Mucosa of descending colon (tissue), 3 donors: ENCODE data around the gene PDILT. TPM values are rescaled to one million over a fixed set of nuclear protein-coding genes. Genes with fewer than 3 reads are reported as not detected.

Experiments used
- ATAC-seq: fragments of 200-7000 bp; cut with Tn5 transposase; one replicate; pipeline ENCODE4 v1.9.1; 2020; ENCODE audit warnings: mild to moderate bottlenecking, moderate library complexity
- DNase-seq, 3 donors: peaks; one replicate each; pipeline ENCODE4 v3.0.0-alpha.2; 2020
- H3K36me3 ChIP-seq: fragments of 200-600 bp; one replicate; pipeline ENCODE4 v1.8.0; 2021; ENCODE audit warnings: low read depth, mild to moderate bottlenecking
- H3K4me1 ChIP-seq: fragments of 200-600 bp; one replicate; pipeline ENCODE4 v1.8.0; 2021; ENCODE audit warnings: low read depth, mild to moderate bottlenecking
- H3K4me3 ChIP-seq: fragments of 200-600 bp; one replicate; pipeline ENCODE4 v1.8.0; 2021; ENCODE audit warnings: mild to moderate bottlenecking
- H3K9me3 ChIP-seq: fragments of 200-600 bp; one replicate; pipeline ENCODE4 v1.8.0; 2021; ENCODE audit warnings: mild to moderate bottlenecking
- intact Hi-C, 2 donors: fragments of 100-400 bp; cut with DNase I in 1 of 2; cut with micrococcal nuclease in 1 of 2; formaldehyde crosslinking; loops; one replicate each; pipeline versions ENCODE4 v1.11.0 to v1.11.1; 2022; cut with DNase I, micrococcal nuclease
- total RNA-seq, 3 donors: library from RNA; stranded (reverse); fragmentation: NEBNext Ultra II Directional in 2 of 3; extraction: Animal tissue kit (Norgen Biotek cat#: 25700) in 2 of 3; gene quantifications; one replicate each; pipeline versions ENCODE4 v1.2.1 to v1.2.4, GENCODE V29; 2021 to 2023
- TF ChIP-seq, protein P1 (sequence below): fragments of 200-600 bp; IDR thresholded peaks from one replicate; pipeline ENCODE4 v1.8.0; 2022; ENCODE audit warnings: antibody characterized with exemption, mild to moderate bottlenecking
- donor health status: DM: no; HTN: no; CAD: no; lungs with moderate emphysema.
- donor health status: DM: no; HTN: no; CAD: no.
- donor health status: DM: no; HTN: yes; CAD: no.

Gene PDILT
- total RNA-seq, 3 donors from 2014 or later, result not detected

DNA sequence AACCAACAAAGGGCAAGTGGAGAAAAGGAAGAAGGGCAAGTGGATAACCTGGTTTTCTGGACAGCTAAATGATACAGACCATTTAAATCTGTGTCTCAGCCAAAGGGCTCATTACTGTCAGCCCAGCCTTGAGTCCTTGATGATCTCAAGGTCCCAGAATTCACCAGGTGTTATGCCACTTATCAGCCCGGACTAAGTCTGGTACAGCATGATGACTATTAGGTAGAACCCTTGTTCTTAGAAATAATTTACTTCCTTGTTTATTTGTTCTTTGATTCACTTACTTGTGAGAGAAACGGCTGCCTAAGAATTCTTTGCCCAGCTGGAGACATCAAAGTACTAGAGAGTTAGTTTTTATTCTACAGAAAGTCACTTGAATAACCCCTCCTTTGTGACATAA, 3.5 kb downstream of the PDILT start:
- intact Hi-C loops, result no loop called here
- ATAC-seq (no peak), DNase-seq (no peak)
- Histone ChIP-seq H3K4me1 (no peaks in the 10 kb centered on the region), H3K36me3 (no peaks in the 10 kb centered on the region), H3K9me3 (no peaks in the 10 kb centered on the region), H3K4me3 (no peak overlapping the region)
- TF ChIP-seq, protein P1, sequence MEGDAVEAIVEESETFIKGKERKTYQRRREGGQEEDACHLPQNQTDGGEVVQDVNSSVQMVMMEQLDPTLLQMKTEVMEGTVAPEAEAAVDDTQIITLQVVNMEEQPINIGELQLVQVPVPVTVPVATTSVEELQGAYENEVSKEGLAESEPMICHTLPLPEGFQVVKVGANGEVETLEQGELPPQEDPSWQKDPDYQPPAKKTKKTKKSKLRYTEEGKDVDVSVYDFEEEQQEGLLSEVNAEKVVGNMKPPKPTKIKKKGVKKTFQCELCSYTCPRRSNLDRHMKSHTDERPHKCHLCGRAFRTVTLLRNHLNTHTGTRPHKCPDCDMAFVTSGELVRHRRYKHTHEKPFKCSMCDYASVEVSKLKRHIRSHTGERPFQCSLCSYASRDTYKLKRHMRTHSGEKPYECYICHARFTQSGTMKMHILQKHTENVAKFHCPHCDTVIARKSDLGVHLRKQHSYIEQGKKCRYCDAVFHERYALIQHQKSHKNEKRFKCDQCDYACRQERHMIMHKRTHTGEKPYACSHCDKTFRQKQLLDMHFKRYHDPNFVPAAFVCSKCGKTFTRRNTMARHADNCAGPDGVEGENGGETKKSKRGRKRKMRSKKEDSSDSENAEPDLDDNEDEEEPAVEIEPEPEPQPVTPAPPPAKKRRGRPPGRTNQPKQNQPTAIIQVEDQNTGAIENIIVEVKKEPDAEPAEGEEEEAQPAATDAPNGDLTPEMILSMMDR, result no peak

DNA sequence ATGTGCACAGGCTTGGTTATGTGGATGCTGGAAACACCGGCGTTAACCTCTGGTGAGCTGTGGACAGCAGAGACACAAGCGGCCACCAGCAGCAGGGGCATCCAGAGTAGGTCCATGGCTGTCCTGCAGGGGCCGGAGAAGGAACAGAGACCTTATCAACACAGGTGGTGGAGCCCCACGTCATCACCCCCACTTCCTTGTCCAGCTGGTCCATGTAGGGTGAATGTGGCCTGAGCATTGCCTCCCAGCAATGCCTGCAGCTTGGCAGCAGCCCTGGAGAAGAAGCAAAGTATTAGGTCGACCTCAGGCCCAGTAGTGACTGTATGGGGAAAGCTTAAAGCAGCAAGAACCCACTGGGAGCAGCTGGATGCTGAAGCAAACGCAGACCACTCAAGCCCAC, 5.4 kb downstream of the PDILT start:
- H3K4me1 ChIP-seq, result no peaks in the 10 kb centered on the region
- ATAC-seq (no peak), DNase-seq (no peak)
- TF ChIP-seq, protein P1, result no peak
- no peaks in the 10 kb centered on the region for H3K36me3 ChIP-seq
- H3K9me3 ChIP-seq, result no peaks in the 10 kb centered on the region
- H3K4me3 ChIP-seq, result no peak overlapping the region
- intact Hi-C loops, result no loop called here

DNA sequence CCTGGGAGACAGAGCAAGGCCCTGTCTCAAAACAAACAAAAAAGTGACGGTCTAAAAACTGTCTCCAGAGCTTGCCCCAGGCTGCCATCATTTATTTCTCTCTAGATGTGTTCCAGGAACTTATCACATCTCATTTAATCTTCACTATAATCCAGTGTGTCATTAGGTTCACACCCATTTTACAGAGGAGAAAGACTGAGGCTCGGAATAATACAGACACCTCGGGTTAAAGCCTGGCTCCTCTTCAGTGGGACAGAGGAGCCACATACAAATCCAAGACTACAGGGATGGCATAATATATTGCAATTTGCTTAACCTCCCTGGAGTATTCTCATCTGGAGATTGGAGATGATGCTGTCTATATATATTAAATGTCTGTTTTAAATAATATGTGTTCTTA, 5.9 kb downstream of the PDILT start:
- DNase-seq, result no peak
- no peak for ATAC-seq
- Histone ChIP-seq H3K36me3 (no peaks in the 10 kb centered on the region), H3K4me1 (no peaks in the 10 kb centered on the region), H3K4me3 (no peak overlapping the region), H3K9me3 (no peaks in the 10 kb centered on the region)
- TF ChIP-seq, protein P1, result no peak
- intact Hi-C loops, result no loop called here

DNA sequence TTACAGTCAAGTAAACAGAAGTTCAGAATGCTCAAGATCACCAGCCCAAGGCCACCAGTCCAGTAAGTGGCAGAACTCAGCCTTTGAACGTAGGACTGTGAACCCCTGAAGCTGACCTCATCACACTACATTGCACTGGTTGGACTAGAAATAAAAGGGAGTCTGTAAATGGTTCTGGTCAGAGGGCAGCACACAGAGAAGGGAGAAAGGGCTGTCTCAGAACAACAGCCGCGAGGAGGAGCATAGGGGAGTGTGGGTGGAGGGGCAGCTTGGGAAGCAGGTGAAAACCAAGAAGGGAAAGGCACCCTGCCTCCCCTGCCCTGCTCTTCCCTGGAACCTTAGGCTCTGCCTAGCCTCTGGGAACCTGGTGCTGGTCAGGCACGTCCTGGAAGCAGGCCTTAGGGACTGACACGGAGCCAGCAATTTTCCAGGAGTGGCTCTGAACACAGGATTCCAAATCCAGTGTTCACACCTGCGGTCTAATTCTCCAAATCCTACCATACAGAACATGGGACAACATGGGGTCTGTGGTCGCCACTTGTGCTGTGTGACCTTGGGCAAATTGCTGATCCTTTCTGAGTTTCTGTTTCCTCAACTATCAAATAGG, 7.0 kb downstream of the PDILT start:
- no peaks in the 10 kb centered on the region for H3K4me1 ChIP-seq
- no peaks in the 10 kb centered on the region for H3K9me3 ChIP-seq
- no peak for ATAC-seq
- H3K4me3 ChIP-seq, result no peak overlapping the region
- no peak for DNase-seq
- intact Hi-C loops, result no loop called here
- TF ChIP-seq, protein P1, result no peak
- no peaks in the 10 kb centered on the region for H3K36me3 ChIP-seq

DNA sequence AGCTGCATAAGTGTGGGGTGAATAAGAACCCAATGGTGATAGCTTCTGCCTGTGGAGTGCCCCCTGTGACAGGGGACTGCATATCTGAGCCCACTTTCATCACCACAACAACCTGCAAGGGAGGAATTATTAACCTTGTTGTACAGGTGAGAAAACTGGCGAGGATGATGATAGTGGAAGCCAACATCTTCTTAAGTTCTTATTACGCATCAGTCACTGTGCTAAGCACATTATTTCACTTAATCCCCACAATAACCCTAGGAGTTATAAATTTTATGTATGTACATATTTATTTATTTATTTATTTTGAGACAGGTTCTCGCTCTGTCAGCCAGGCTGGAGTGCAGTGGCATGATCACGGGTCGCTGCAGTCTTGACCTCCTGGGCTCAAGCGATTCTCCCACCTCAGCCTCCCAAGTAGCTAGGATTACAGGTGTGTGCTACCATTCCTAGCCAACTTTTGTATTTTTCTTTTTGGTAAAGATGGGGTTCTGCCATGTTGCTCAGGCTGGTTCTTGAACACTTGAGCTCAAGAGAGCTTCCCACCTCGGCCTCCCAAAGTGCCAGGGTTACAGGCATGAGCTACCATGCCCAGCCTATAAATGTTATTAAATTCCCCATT, 7.6 kb downstream of the PDILT start:
- TF ChIP-seq, protein P1, result no peak
- H3K9me3 ChIP-seq, result no peaks in the 10 kb centered on the region
- H3K4me3 ChIP-seq, result no peak overlapping the region
- intact Hi-C loops, result no loop called here
- DNase-seq (no peak), ATAC-seq (no peak)
- no peaks in the 10 kb centered on the region for H3K4me1 ChIP-seq
- H3K36me3 ChIP-seq, result no peaks in the 10 kb centered on the region
